ENCODE results near the gene HSPB8. TPM values are rescaled to one million over a fixed set of nuclear protein-coding genes. Genes with fewer than 3 reads are reported as not detected.

The HSPB8 gene
- total and polyA plus RNA-seq, 8 donors, result 17.3 to 253 (median 59.6) TPM

GRCh38 chr12:119206348-119207062 lies 27.8 kb downstream of the HSPB8 start:
- no peaks in the 10 kb centered on the region for H3K36me3 ChIP-seq
- no peaks in the 10 kb centered on the region for H3K9me3 ChIP-seq
- peak overlapping the region in 2 of 5 donors; percentile 31 to 74 for H3K27ac ChIP-seq
- H3K4me1 ChIP-seq, result peaks cover 0 to 43% (median 3%) of the 10 kb centered on the region in 4 donors
- 50 to 65% (median 58%) methylated on average over 8 of the region's 8 CpGs for WGBS, 5 donors
- no peak overlapping the region for H3K4me3 ChIP-seq
- H3K27me3 ChIP-seq, result no peaks in the 10 kb centered on the region
- intact Hi-C loops (cut with DNase I; ENCODE audit: low total_unique reads), result no loop called here
- TF ChIP-seq, protein P1, sequence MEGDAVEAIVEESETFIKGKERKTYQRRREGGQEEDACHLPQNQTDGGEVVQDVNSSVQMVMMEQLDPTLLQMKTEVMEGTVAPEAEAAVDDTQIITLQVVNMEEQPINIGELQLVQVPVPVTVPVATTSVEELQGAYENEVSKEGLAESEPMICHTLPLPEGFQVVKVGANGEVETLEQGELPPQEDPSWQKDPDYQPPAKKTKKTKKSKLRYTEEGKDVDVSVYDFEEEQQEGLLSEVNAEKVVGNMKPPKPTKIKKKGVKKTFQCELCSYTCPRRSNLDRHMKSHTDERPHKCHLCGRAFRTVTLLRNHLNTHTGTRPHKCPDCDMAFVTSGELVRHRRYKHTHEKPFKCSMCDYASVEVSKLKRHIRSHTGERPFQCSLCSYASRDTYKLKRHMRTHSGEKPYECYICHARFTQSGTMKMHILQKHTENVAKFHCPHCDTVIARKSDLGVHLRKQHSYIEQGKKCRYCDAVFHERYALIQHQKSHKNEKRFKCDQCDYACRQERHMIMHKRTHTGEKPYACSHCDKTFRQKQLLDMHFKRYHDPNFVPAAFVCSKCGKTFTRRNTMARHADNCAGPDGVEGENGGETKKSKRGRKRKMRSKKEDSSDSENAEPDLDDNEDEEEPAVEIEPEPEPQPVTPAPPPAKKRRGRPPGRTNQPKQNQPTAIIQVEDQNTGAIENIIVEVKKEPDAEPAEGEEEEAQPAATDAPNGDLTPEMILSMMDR (IDR thresholded peaks at IDR 0.05), result no peak
- TF ChIP-seq POLR2A (IDR thresholded peaks at IDR 0.05) (no peak), POLR2AphosphoS5 (IDR thresholded peaks at IDR 0.05) (no peak), EP300 (IDR thresholded peaks at IDR 0.05) (no peak)
- DNase-seq, result no peak

DNA sequence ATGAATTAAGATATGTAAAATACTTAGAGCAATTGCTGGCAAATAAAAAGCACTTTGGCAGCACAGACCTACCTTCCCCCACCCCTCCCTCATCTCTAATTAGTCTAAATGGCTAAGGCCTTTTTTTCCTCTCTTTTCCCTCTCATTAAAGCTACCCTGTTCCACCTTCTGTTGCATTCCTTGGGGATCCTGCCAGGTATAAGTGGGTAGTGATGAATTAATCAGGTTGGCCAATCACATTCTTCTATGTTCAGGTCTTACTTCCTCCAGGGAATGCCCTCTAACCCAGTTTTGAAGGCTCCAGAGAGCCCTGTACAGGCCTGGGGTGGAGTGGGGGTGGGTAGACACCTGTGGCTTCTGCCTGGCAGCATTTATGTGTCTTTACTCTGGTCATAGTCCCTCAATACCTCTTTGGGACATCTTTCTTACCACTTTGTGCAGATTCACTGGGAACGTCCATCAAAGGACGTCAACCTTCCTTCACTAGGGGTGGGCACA lies 28.4 kb downstream of the HSPB8 start:
- Histone ChIP-seq H3K27me3 (no peaks in the 10 kb centered on the region), H3K4me1 (peaks cover 0 to 43% (median 3%) of the 10 kb centered on the region in 4 donors), H3K9me3 (no peaks in the 10 kb centered on the region), H3K27ac (peak overlapping the region in 2 of 5 donors; percentile 31 to 74), H3K4me3 (no peak overlapping the region), H3K36me3 (no peaks in the 10 kb centered on the region)
- TF ChIP-seq POLR2AphosphoS5 (IDR thresholded peaks at IDR 0.05) (no peak), EP300 (IDR thresholded peaks at IDR 0.05) (no peak), POLR2A (IDR thresholded peaks at IDR 0.05) (no peak)
- TF ChIP-seq, protein P1 (IDR thresholded peaks at IDR 0.05), result no peak
- 81 to 96% (median 89%) methylated on average over 2 of the region's 2 CpGs for WGBS, 5 donors
- intact Hi-C loops (cut with DNase I; ENCODE audit: low total_unique reads), result no loop called here
- no peak for DNase-seq

DNA sequence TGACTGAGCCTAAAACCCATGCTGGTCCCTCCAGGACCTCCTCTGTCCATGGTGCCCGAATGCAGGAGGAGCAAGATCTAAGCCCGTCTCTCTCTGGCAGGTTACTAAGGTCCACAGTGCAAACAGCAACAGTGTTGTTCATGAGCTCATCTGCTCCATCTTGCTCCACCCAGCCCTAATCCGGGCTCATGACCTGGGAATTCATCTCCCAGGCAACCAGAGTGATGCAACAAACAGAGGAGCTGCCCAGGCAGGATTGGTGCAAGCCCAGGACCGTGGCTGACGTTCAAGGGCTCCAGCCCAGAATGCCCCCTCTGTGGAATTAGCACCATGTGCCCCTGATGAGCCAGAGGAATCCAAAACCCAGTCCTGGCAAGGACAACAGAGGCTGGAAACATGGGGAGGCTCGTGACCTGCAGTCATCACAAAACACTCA lies 29.9 kb downstream of the HSPB8 start:
- no peaks in the 10 kb centered on the region for H3K27me3 ChIP-seq
- DNase-seq, result peak; percentile 28 to 88
- 21 to 27% (median 25%) methylated on average over 5 to 6 of the region's 6 CpGs for WGBS, 5 donors
- no peaks in the 10 kb centered on the region for H3K9me3 ChIP-seq
- H3K4me3 ChIP-seq, result no peak overlapping the region
- TF ChIP-seq EP300 (IDR thresholded peaks at IDR 0.05), result peak; percentile 83
- TF ChIP-seq POLR2AphosphoS5 (IDR thresholded peaks at IDR 0.05), result peak; percentile 7 to 81 (median 47)
- TF ChIP-seq, protein P1 (IDR thresholded peaks at IDR 0.05), result no peak
- intact Hi-C loops (cut with DNase I; ENCODE audit: low total_unique reads), result no loop called here
- H3K4me1 ChIP-seq, result peaks cover 0 to 41% (median 3%) of the 10 kb centered on the region in 4 donors
- peak overlapping the region in 3 of 5 donors; percentile 20 to 76 (median 50) for H3K27ac ChIP-seq
- H3K36me3 ChIP-seq, result no peaks in the 10 kb centered on the region

DNA sequence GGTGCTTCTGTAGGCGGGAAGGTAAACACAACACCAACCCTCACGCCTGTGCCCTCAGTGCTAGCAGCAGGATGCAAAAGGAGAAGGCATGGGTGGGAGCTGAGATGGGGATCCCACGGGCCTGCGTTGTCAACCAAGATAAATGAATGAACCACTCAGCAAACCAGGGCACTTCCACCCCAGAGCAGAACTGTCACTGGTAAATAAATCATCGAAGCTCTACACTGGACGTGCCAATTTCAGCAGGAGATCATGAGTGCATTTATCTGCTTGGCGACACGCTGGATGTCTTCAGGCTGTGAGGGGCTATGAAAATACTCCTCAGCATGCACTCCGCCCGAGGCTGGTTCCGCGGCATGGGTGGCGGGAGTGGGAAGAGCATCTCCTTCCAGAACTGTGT lies 33.2 kb downstream of the HSPB8 start:
- Histone ChIP-seq H3K4me3 (no peak overlapping the region), H3K9me3 (no peaks in the 10 kb centered on the region), H3K27ac (no peak overlapping the region), H3K36me3 (no peaks in the 10 kb centered on the region), H3K4me1 (peaks cover 0 to 23% (median 2%) of the 10 kb centered on the region in 4 donors), H3K27me3 (no peaks in the 10 kb centered on the region)
- TF ChIP-seq POLR2A (IDR thresholded peaks at IDR 0.05) (no peak), POLR2AphosphoS5 (IDR thresholded peaks at IDR 0.05) (no peak), EP300 (IDR thresholded peaks at IDR 0.05) (no peak)
- TF ChIP-seq, protein P1 (IDR thresholded peaks at IDR 0.05), result no peak
- DNase-seq, result no peak
- intact Hi-C loops (cut with DNase I; ENCODE audit: low total_unique reads), result no loop called here
- 72 to 82% (median 77%) methylated on average over 13 of the region's 13 CpGs for WGBS, 5 donors
